ENCODE measurements around the gene PIK3CA. TPM values are rescaled to one million over a fixed set of nuclear protein-coding genes. Genes with fewer than 3 reads are reported as not detected.

PIK3CA gene
- total RNA-seq: 10 to 100 TPM in 3 of 6 experiments, 1 to 10 TPM in 3; 6.5 to 13.1 (median 11.2) TPM
- long read RNA-seq: 0 reads

- intact Hi-C loops (cut with DNase I): loop anchor here in 1 of 2 donors (5.0 kb wide), 1 partner anchor 169 kb away; no protein-coding TSS in a partner anchor
- 0% methylated on average over 32 of the region's 67 CpGs for WGBS (ENCODE audit: insufficient coverage, low coverage, low lambda C conversion rate, missing lambda C conversion rate)
- Histone ChIP-seq H3K27ac (peak within 1 kb of the TSS; percentile 93 to 98 (median 96)), H3K36me3 (no peaks in the 10 kb centered on the region), H3K9me3 (no peaks in the 10 kb centered on the region), H3K27me3 (no peaks in the 10 kb centered on the region), H3K4me1 (peaks cover 0 to 6% (median 0%) of the 10 kb centered on the region in 4 donors), H3K4me3 (peak within 1 kb of the TSS; percentile 72 to 90 (median 89))
- DNase-seq: peak; percentile 92 to 97 (median 97)
- TF ChIP-seq CTCF (IDR thresholded peaks at IDR 0.05) (no peak), POLR2A (IDR thresholded peaks at IDR 0.05) (peak; percentile 72)
- ATAC-seq: peak; percentile 92 to 97 (median 94)
Observed at GRCh38 chr3:179147873-179148615, at the start of gene PIK3CA. Gene PIK3CA, plus strand, starts transcription at chr3:179148357. Its CDS starts 50,469 bp downstream, at chr3:179198826.

GRCh38 chr3:179098388-179099077, 49.6 kb upstream of the PIK3CA start:
- no peak for DNase-seq
- H3K4me3 ChIP-seq: no peak overlapping the region

GRCh38 chr3:179100652-179101051, 47.5 kb upstream of the PIK3CA start:
- no peaks in the 10 kb centered on the region for H3K36me3 ChIP-seq
- H3K9me3 ChIP-seq: no peaks in the 10 kb centered on the region
- TF ChIP-seq CTCF (IDR thresholded peaks at IDR 0.05) (no peak), POLR2A (IDR thresholded peaks at IDR 0.05) (no peak)
- no peak overlapping the region for H3K27ac ChIP-seq
- ATAC-seq (no peak), DNase-seq (no peak)
- no peak overlapping the region for H3K4me3 ChIP-seq
- no peaks in the 10 kb centered on the region for H3K27me3 ChIP-seq
- intact Hi-C loops (cut with DNase I): no loop called here
- no peaks in the 10 kb centered on the region for H3K4me1 ChIP-seq

More at GRCh38 chr3:179098388-179099077, 49.6 kb upstream of the PIK3CA start:
- ATAC-seq: no peak
- WGBS (ENCODE audit: insufficient coverage, low coverage, low lambda C conversion rate, missing lambda C conversion rate): 68% methylated on average over 7 of the region's 7 CpGs
- Histone ChIP-seq H3K27ac (no peak overlapping the region), H3K36me3 (no peaks in the 10 kb centered on the region), H3K27me3 (no peaks in the 10 kb centered on the region), H3K4me1 (no peaks in the 10 kb centered on the region), H3K9me3 (no peaks in the 10 kb centered on the region)
- intact Hi-C loops (cut with DNase I): no loop called here
- TF ChIP-seq POLR2A (IDR thresholded peaks at IDR 0.05): no peak
- no peak for TF ChIP-seq CTCF (IDR thresholded peaks at IDR 0.05)

- H3K36me3 ChIP-seq: no peaks in the 10 kb centered on the region
- DNase-seq (no peak), ATAC-seq (no peak)
- H3K4me3 ChIP-seq: no peak overlapping the region
- no peak for TF ChIP-seq CTCF (IDR thresholded peaks at IDR 0.05)
- TF ChIP-seq POLR2A (IDR thresholded peaks at IDR 0.05): no peak
- H3K27me3 ChIP-seq: no peaks in the 10 kb centered on the region
- H3K9me3 ChIP-seq: no peaks in the 10 kb centered on the region
- WGBS (ENCODE audit: insufficient coverage, low coverage, low lambda C conversion rate, missing lambda C conversion rate): 0% methylated on average over 1 of the region's 1 CpG
- no peak overlapping the region for H3K27ac ChIP-seq
- no peaks in the 10 kb centered on the region for H3K4me1 ChIP-seq
- intact Hi-C loops (cut with DNase I): no loop called here
Observed at GRCh38 chr3:179105881-179106280, 42.3 kb upstream of the PIK3CA start.
